GM23338 (cell line): ENCODE data around the gene RSAD1. TPM values are rescaled to one million over a fixed set of nuclear protein-coding genes. Genes with fewer than 3 reads are reported as not detected.

Experiments
- ATAC-seq: fragments of 200-7000 bp; cut with Tn5 transposase; 3 replicates; pipeline ENCODE4 v1.9.1; 2020
- DNase-seq: peaks from one replicate; pipeline ENCODE4 v3.0.0-alpha.2; 2015; ENCODE audit warnings: low spot score
- H2AFZ ChIP-seq: fragments of 200-600 bp; sonication (generic); 2 replicates; pipeline ENCODE4 v1.8.0; 2016; ENCODE audit warnings: antibody characterized with exemption, mild to moderate bottlenecking, moderate library complexity
- H3F3A ChIP-seq: fragments of 200-600 bp; sonication (generic); replicated peaks from 2 replicates; pipeline ENCODE4 v1.8.0; 2017; ENCODE audit warnings: antibody characterized with exemption, mixed run types, low read depth
- H3K27ac ChIP-seq: fragments of 200-600 bp; sonication (generic); 2 replicates; pipeline ENCODE4 v1.6.1; 2016; ENCODE audit warnings: low read depth
- H3K27me3 ChIP-seq: fragments of 200-600 bp; sonication (generic); 2 replicates; pipeline ENCODE4 v1.8.0; 2016; ENCODE audit warnings: mild to moderate bottlenecking, mixed run types, moderate library complexity; ENCODE audit not compliant: insufficient read depth
- H3K36me3 ChIP-seq: fragments of 200-600 bp; sonication (generic); 2 replicates; pipeline ENCODE4 v1.8.0; 2016; ENCODE audit warnings: mild to moderate bottlenecking; ENCODE audit not compliant: insufficient read depth
- H3K4me1 ChIP-seq: fragments of 200-600 bp; sonication (generic); 2 replicates; pipeline ENCODE4 v1.8.0; 2016; ENCODE audit warnings: mild to moderate bottlenecking, moderate library complexity; ENCODE audit not compliant: insufficient read depth
- H3K4me2 ChIP-seq: fragments of 200-600 bp; sonication (generic); 2 replicates; pipeline ENCODE4 v1.7.1; 2017; ENCODE audit warnings: mixed run types
- H3K4me3 ChIP-seq: fragments of 200-600 bp; sonication (generic); 2 replicates; pipeline ENCODE4 v1.6.1; 2016; ENCODE audit warnings: mixed run types
- H3K79me2 ChIP-seq: fragments of 200-600 bp; sonication (generic); replicated peaks from 2 replicates; pipeline ENCODE4 v1.8.0; 2017; ENCODE audit warnings: mild to moderate bottlenecking; ENCODE audit not compliant: insufficient read depth
- H3K9me2 ChIP-seq: fragments of 200-600 bp; sonication (generic); 2 replicates; pipeline ENCODE4 v1.8.0; 2017; ENCODE audit not compliant: insufficient read depth
- H4K20me1 ChIP-seq: fragments of 200-600 bp; sonication (generic); replicated peaks from 2 replicates; pipeline ENCODE4 v1.8.0; 2017; ENCODE audit warnings: mild to moderate bottlenecking; ENCODE audit not compliant: insufficient read depth
- H3K27ac Mint-ChIP-seq: 2 replicates; pipeline ENCODE4 v1.8.0; 2020; ENCODE audit warnings: inconsistent platforms, mild to moderate bottlenecking, moderate library complexity, mixed read lengths
- H3K27me3 Mint-ChIP-seq: 3 replicates; pipeline ENCODE4 v1.8.0; 2022; ENCODE audit warnings: low read depth, mild to moderate bottlenecking, moderate library complexity, mixed read lengths, inconsistent platforms; ENCODE audit not compliant: insufficient read depth, poor library complexity
- H3K36me3 Mint-ChIP-seq: 3 replicates; pipeline ENCODE4 v1.8.0; 2021; ENCODE audit warnings: low read depth, mild to moderate bottlenecking, inconsistent platforms, moderate library complexity, mixed read lengths
- H3K4me1 Mint-ChIP-seq: 3 replicates; pipeline ENCODE4 v1.8.0; 2020; ENCODE audit warnings: mild to moderate bottlenecking, inconsistent platforms, mixed read lengths
- H3K4me3 Mint-ChIP-seq: 3 replicates; pipeline ENCODE4 v1.8.0; 2021; ENCODE audit warnings: moderate library complexity, mild to moderate bottlenecking, inconsistent platforms, mixed read lengths
- H3K9me3 Mint-ChIP-seq: 3 replicates; pipeline ENCODE4 v1.8.0; 2020; ENCODE audit warnings: moderate library complexity, mild to moderate bottlenecking, inconsistent platforms, mixed read lengths
- CREB1 ChIP-seq: fragments of 250-450 bp; sonication (Bioruptor Pico); IDR thresholded peaks from 2 replicates; pipeline ENCODE4 v1.5.0; 2020; ENCODE audit warnings: low read depth, mild to moderate bottlenecking, moderate library complexity
- CTCF ChIP-seq, 2 experiments: fragments of 200-600 bp in 1 of 2; sonication (generic) in 1 of 2; conservative IDR thresholded peaks; 2 replicates each; pipeline versions ENCODE4 v1.5.1 to v1.6.1; 2016 to 2017; ENCODE audit warnings: antibody characterized with exemption in 2 of 2, low read depth in 2 of 2, mild to moderate bottlenecking in 2 of 2, moderate library complexity in 1 of 2
- ETS1 ChIP-seq: IDR thresholded peaks from 2 replicates; pipeline ENCODE4 v1.6.1; 2016; ENCODE audit warnings: antibody characterized with exemption
- EZH2 ChIP-seq: fragments of 200-600 bp; sonication (generic); IDR thresholded peaks from one replicate; pipeline ENCODE4 v1.8.0; 2017; ENCODE audit warnings: antibody characterized with exemption, mild to moderate bottlenecking, low read depth; ENCODE audit not compliant: unreplicated experiment
- EZH2phosphoT487 ChIP-seq: fragments of 200-600 bp; sonication (generic); IDR thresholded peaks from one replicate; pipeline ENCODE4 v1.8.1; 2018; ENCODE audit warnings: antibody characterized with exemption; ENCODE audit not compliant: unreplicated experiment
- JUNB ChIP-seq: IDR thresholded peaks from one replicate; pipeline ENCODE4 v1.6.1; 2016; ENCODE audit warnings: antibody characterized with exemption; ENCODE audit not compliant: unreplicated experiment
- NANOG ChIP-seq: IDR thresholded peaks from 2 replicates; pipeline ENCODE4 v1.6.1; 2016; ENCODE audit warnings: antibody characterized with exemption, borderline replicate concordance
- POLR2AphosphoS5 ChIP-seq: IDR thresholded peaks from 2 replicates; pipeline ENCODE4 v1.6.1; 2016; ENCODE audit warnings: antibody characterized with exemption, low read depth
- REST ChIP-seq: IDR thresholded peaks from one replicate; pipeline ENCODE4 v1.6.1; 2018; ENCODE audit warnings: antibody characterized with exemption; ENCODE audit not compliant: unreplicated experiment
- STAT1 ChIP-seq: IDR thresholded peaks from one replicate; pipeline ENCODE4 v1.6.1; 2016; ENCODE audit warnings: antibody characterized with exemption; ENCODE audit not compliant: unreplicated experiment
- ZNF114 ChIP-seq: fragments of 250-450 bp; sonication (Bioruptor Pico); IDR thresholded peaks from 2 replicates; pipeline ENCODE4 v1.5.0; 2020; ENCODE audit warnings: mild to moderate bottlenecking, moderate library complexity
- ZNF331 ChIP-seq: fragments of 250-450 bp; sonication (Bioruptor Pico); IDR thresholded peaks from 2 replicates; pipeline ENCODE4 v1.5.0; 2020; ENCODE audit warnings: low read depth, mild to moderate bottlenecking, moderate library complexity
- ZNF462 ChIP-seq: fragments of 250-450 bp; sonication (Bioruptor Pico); IDR thresholded peaks from 2 replicates; pipeline ENCODE4 v1.5.0; 2020; ENCODE audit warnings: mild to moderate bottlenecking, moderate library complexity
- polyA plus RNA-seq: library from polyadenylated mRNA; unstranded; fragments of >200 nt; fragmentation: Nextera tagmentation; extraction: Ambion mirVana; gene quantifications from 2 replicates; pipeline ENCODE4 v1.2.1, GENCODE V29; 2016
- total RNA-seq: library from RNA; depleted of rRNA; stranded (reverse); fragments of >200 nt; shearing (Covaris generic); gene quantifications from 2 replicates; pipeline ENCODE4 v1.2.3, GENCODE V29; 2014

Gene RSAD1
- total and polyA plus RNA-seq, 2 experiments from 2014 or later: 18.4 to 28.7 TPM

- no peaks in the 10 kb centered on the region for H3K79me2 ChIP-seq
- TF ChIP-seq EZH2 (no peak), JUNB (no peak), REST (no peak), ZNF114 (CRISPR knock-in tag) (no peak), CTCF (conservative IDR thresholded peaks at IDR 0.05; ENCODE audit: low read depth in 2 of 2) (no peak), ZNF462 (no peak), ZNF331 (CRISPR knock-in tag) (no peak), POLR2AphosphoS5 (no peak), STAT1 (no peak), EZH2phosphoT487 (no peak), ETS1 (no peak), NANOG (no peak), CREB1 (CRISPR knock-in tag) (no peak)
- Mint-ChIP-seq H3K27me3 (peaks cover 3% of the 10 kb centered on the region), H3K9me3 (no peaks in the 10 kb centered on the region), H3K4me3 (no peak overlapping the region), H3K4me1 (peaks cover 11% of the 10 kb centered on the region), H3K36me3 (no peaks in the 10 kb centered on the region; the same call in 2 of the 3 replicates), H3K27ac (no peak overlapping the region)
- peaks cover 9% of the 10 kb centered on the region for H3K4me1 ChIP-seq
- H3K4me2 ChIP-seq: peak overlapping the region; percentile 25; the same call in 1 of the 2 replicates
- no peaks in the 10 kb centered on the region for H3F3A ChIP-seq
- no peak overlapping the region for H3K4me3 ChIP-seq
- H3K27ac ChIP-seq: no peak overlapping the region
- H2AFZ ChIP-seq: no peak overlapping the region
- ATAC-seq (no peak), DNase-seq (no peak)
- no peaks in the 10 kb centered on the region for H3K9me2 ChIP-seq
- H3K36me3 ChIP-seq: no peaks in the 10 kb centered on the region
- H4K20me1 ChIP-seq: peaks cover 12% of the 10 kb centered on the region; the same call in 1 of the 2 replicates
- no peaks in the 10 kb centered on the region for H3K27me3 ChIP-seq
Measured at GRCh38 chr17:50443505-50443974, 35.1 kb upstream of the RSAD1 start.
